ENCODE measurements around the gene BRIP1. TPM values are rescaled to one million over a fixed set of nuclear protein-coding genes. Genes with fewer than 3 reads are reported as not detected.

BRIP1 gene
- total RNA-seq, 2 donors from 2014 or later = 0.14 TPM

GRCh38 chr17:61803796-61804195, 59.5 kb downstream of the BRIP1 start:
- H3K9me3 ChIP-seq = no peaks in the 10 kb centered on the region
- no peaks in the 10 kb centered on the region for H3K4me1 ChIP-seq (ENCODE audit: control insufficient read depth in 1 of 2, low read depth in 2 of 2)
- H3K4me3 ChIP-seq = no peak overlapping the region
- no peaks in the 10 kb centered on the region for H3K27me3 ChIP-seq (replicated peaks; ENCODE audit: insufficient read depth)
- no peak for ATAC-seq (ENCODE audit: insufficient number of reproducible peaks, low FRiP score, low read depth)
- no peak overlapping the region for H3K27ac ChIP-seq
- no peaks in the 10 kb centered on the region for H3K36me3 ChIP-seq
- DNase-seq (ENCODE audit: low spot score) = no peak
- no peak for TF ChIP-seq CTCF (IDR thresholded peaks at IDR 0.05)

GRCh38 chr17:61803216-61803615, 60.1 kb downstream of the BRIP1 start:
- Histone ChIP-seq H3K27ac (no peak overlapping the region), H3K4me1 (ENCODE audit: control insufficient read depth in 1 of 2, low read depth in 2 of 2) (no peaks in the 10 kb centered on the region), H3K27me3 (replicated peaks; ENCODE audit: insufficient read depth) (no peaks in the 10 kb centered on the region), H3K4me3 (no peak overlapping the region), H3K9me3 (no peaks in the 10 kb centered on the region), H3K36me3 (no peaks in the 10 kb centered on the region)
- no peak for DNase-seq (ENCODE audit: low spot score)
- no peak for ATAC-seq (ENCODE audit: insufficient number of reproducible peaks, low FRiP score, low read depth)
- TF ChIP-seq CTCF (IDR thresholded peaks at IDR 0.05) = no peak

- ATAC-seq (ENCODE audit: insufficient number of reproducible peaks, low FRiP score, low read depth) (no peak), DNase-seq (ENCODE audit: low spot score) (no peak)
- Histone ChIP-seq H3K27ac (no peak overlapping the region), H3K36me3 (no peaks in the 10 kb centered on the region), H3K4me1 (ENCODE audit: control insufficient read depth in 1 of 2, low read depth in 2 of 2) (no peaks in the 10 kb centered on the region), H3K9me3 (no peaks in the 10 kb centered on the region), H3K27me3 (replicated peaks; ENCODE audit: insufficient read depth) (no peaks in the 10 kb centered on the region), H3K4me3 (no peak overlapping the region)
- no peak for TF ChIP-seq CTCF (IDR thresholded peaks at IDR 0.05)
Measured at GRCh38 chr17:61799812-61800484, 63.4 kb downstream of the BRIP1 start.

- ATAC-seq (ENCODE audit: insufficient number of reproducible peaks, low FRiP score, low read depth) = no peak
- no peak for DNase-seq (ENCODE audit: low spot score)
- H3K4me1 ChIP-seq (ENCODE audit: control insufficient read depth in 1 of 2, low read depth in 2 of 2) = no peaks in the 10 kb centered on the region
- TF ChIP-seq CTCF (IDR thresholded peaks at IDR 0.05) = no peak
- H3K9me3 ChIP-seq = no peaks in the 10 kb centered on the region
- no peaks in the 10 kb centered on the region for H3K36me3 ChIP-seq
- H3K27me3 ChIP-seq (replicated peaks; ENCODE audit: insufficient read depth) = no peaks in the 10 kb centered on the region
- no peak overlapping the region for H3K4me3 ChIP-seq
- H3K27ac ChIP-seq = no peak overlapping the region
Measured at GRCh38 chr17:61797283-61797682, 66.0 kb downstream of the BRIP1 start.

GRCh38 chr17:61795546-61795945, 67.8 kb downstream of the BRIP1 start:
- H3K4me1 ChIP-seq (ENCODE audit: control insufficient read depth in 1 of 2, low read depth in 2 of 2) = no peaks in the 10 kb centered on the region
- H3K27me3 ChIP-seq (replicated peaks; ENCODE audit: insufficient read depth) = no peaks in the 10 kb centered on the region
- no peaks in the 10 kb centered on the region for H3K36me3 ChIP-seq
- no peak overlapping the region for H3K4me3 ChIP-seq
- H3K27ac ChIP-seq = no peak overlapping the region
- no peaks in the 10 kb centered on the region for H3K9me3 ChIP-seq
- TF ChIP-seq CTCF (IDR thresholded peaks at IDR 0.05) = no peak
- DNase-seq (ENCODE audit: low spot score) (no peak), ATAC-seq (ENCODE audit: insufficient number of reproducible peaks, low FRiP score, low read depth) (no peak)
